Neural cell (in vitro differentiated cells): Measurements from ENCODE around the gene LOXL4.

Source experiments
- CTCF ChIP-seq: fragments of 450-650 bp; IDR thresholded peaks from 2 replicates; pipeline ENCODE4 v1.5.1; 2014; ENCODE audit warnings: antibody characterized with exemption, mild to moderate bottlenecking, moderate library complexity; ENCODE audit not compliant: poor library complexity, severe bottlenecking
- EZH2 ChIP-seq: fragments of 200-600, 300-800 bp; shearing (Covaris generic), sonication (generic); IDR thresholded peaks from 2 replicates; pipeline ENCODE4 v1.6.1; 2014; ENCODE audit warnings: antibody characterized with exemption, low read length, borderline replicate concordance, mild to moderate bottlenecking; ENCODE audit not compliant: insufficient read depth, poor library complexity, severe bottlenecking
- TF ChIP-seq, protein P1 (sequence below): IDR thresholded peaks from 2 replicates; pipeline ENCODE4 v1.6.1; 2012; ENCODE audit warnings: borderline replicate concordance

DNA sequence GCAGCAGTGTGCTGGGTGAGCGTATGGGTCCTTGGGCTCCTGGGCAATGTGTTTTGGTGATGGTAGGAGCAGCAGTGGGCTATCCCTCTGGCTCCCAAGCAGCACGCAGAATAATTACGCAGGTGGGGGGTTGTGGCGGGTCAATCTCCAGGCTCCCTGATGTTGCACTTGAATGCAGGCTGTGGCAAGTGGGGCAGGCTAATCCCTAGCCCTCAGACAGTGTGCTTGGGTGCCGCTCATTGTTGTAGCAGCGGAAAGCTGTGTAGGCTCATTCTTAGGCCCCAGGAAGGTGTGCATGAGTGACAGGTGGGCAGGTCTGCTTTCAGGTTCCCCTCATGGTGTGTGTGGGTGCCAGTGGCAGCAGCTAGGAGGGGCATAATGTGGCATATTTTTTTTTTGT is 44.1 kb downstream of the LOXL4 start:
- no peak for TF ChIP-seq CTCF
- TF ChIP-seq EZH2 = no peak
- TF ChIP-seq, protein P1, sequence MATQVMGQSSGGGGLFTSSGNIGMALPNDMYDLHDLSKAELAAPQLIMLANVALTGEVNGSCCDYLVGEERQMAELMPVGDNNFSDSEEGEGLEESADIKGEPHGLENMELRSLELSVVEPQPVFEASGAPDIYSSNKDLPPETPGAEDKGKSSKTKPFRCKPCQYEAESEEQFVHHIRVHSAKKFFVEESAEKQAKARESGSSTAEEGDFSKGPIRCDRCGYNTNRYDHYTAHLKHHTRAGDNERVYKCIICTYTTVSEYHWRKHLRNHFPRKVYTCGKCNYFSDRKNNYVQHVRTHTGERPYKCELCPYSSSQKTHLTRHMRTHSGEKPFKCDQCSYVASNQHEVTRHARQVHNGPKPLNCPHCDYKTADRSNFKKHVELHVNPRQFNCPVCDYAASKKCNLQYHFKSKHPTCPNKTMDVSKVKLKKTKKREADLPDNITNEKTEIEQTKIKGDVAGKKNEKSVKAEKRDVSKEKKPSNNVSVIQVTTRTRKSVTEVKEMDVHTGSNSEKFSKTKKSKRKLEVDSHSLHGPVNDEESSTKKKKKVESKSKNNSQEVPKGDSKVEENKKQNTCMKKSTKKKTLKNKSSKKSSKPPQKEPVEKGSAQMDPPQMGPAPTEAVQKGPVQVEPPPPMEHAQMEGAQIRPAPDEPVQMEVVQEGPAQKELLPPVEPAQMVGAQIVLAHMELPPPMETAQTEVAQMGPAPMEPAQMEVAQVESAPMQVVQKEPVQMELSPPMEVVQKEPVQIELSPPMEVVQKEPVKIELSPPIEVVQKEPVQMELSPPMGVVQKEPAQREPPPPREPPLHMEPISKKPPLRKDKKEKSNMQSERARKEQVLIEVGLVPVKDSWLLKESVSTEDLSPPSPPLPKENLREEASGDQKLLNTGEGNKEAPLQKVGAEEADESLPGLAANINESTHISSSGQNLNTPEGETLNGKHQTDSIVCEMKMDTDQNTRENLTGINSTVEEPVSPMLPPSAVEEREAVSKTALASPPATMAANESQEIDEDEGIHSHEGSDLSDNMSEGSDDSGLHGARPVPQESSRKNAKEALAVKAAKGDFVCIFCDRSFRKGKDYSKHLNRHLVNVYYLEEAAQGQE = no peak
